NT2/D1 (cell line): Measurements from ENCODE around the gene GRIK1.

Experiments
- SUZ12 ChIP-seq: IDR thresholded peaks from 2 replicates; pipeline ENCODE4 v1.6.1; 2011; ENCODE audit not compliant: insufficient read length, insufficient read depth; ENCODE audit errors: extremely low read depth
- YY1 ChIP-seq: IDR thresholded peaks from 2 replicates; pipeline ENCODE4 v1.6.1; 2011; ENCODE audit not compliant: insufficient read length, insufficient read depth
- ZNF274 ChIP-seq: IDR thresholded peaks from 2 replicates; pipeline ENCODE4 v1.6.1; 2011; ENCODE audit warnings: mild to moderate bottlenecking, low read depth, low read length

DNA sequence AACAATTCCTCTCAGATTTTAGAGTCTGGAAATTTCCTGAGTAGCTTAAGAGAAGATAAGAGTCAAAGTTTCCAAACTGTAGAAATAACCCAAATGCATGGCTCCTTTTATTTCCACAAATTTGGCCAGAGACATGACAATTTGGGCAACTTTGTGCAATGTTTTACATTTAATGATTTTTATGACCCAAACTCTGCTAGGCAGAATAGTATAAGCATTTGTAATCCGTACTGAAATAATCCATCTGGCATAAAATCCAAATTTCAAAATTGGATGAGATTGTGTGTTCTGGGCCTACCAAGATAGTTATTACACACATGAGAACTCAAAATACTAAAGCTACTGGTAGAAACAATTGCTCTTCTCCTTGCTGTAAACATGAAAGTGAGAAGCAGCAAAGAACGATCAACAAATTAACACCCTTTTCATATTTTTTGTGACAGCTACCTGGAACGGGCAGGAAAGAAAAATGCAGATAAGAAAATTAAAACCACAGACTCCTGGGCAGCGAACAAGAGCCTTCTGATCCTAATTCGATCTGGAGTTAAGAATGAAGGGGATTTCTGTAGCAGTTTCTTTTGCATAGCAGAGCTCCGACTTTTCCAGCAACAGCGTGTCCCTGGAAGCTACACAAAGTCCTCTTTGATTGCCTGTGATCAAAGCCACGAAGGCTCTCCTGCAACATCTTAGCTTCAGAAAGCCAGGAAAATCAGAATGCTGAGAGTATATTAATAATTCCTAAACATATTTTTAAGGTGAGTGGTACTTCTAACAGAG is 191.2 kb downstream of the GRIK1 start:
- no peak for TF ChIP-seq SUZ12
- no peak for TF ChIP-seq YY1
- no peak for TF ChIP-seq ZNF274
